Kidney (tissue), 14 donors: ENCODE results near the gene ZBTB46. TPM values are rescaled to one million over a fixed set of nuclear protein-coding genes. Genes with fewer than 3 reads are reported as not detected.
"Not testable (repeated sequence)": the region's sequence is repeated elsewhere in the genome, so short reads cannot be mapped to it uniquely, and the experiment has no call there.

ENCODE experiments used
- DNase-seq, 5 donors: peaks; one replicate each; pipeline ENCODE4 v3.0.0-alpha.2; 2013 to 2020
- FAIRE-seq: peaks from 2 replicates; lab custom pipeline; 2012; peaks lifted over from hg19 to GRCh38; lab: Jason Lieb, UNC
- H3K27ac ChIP-seq, 2 donors: one replicate each; pipeline ENCODE4 v1.7.0; 2013; ENCODE audit warnings: low read depth in 2 of 2, low read length in 2 of 2, inconsistent platforms in 1 of 2
- H3K27me3 ChIP-seq: one replicate; pipeline ENCODE4 v1.7.1; 2013; ENCODE audit warnings: low read length, inconsistent platforms; ENCODE audit not compliant: control insufficient read depth, insufficient read depth
- H3K36me3 ChIP-seq, 3 donors: one replicate each; pipeline versions ENCODE4 v1.7.0 to v1.7.1; 2013; ENCODE audit warnings: low read length in 3 of 3, control low read depth in 1 of 3, inconsistent platforms in 1 of 3; ENCODE audit not compliant: insufficient read depth in 3 of 3, control insufficient read depth in 2 of 3
- H3K4me1 ChIP-seq, 3 donors: one replicate each; pipeline versions ENCODE4 v1.7.0 to v1.7.1; 2013; ENCODE audit warnings: low read length in 3 of 3, inconsistent platforms in 1 of 3, low read depth in 1 of 3; ENCODE audit not compliant: control insufficient read depth in 2 of 3, insufficient read depth in 2 of 3
- H3K4me3 ChIP-seq, 3 donors: one replicate each; pipeline versions ENCODE4 v1.7.0 to v1.8.1; 2013; ENCODE audit warnings: low read length in 3 of 3, control low read depth in 1 of 3, inconsistent platforms in 1 of 3
- H3K9ac ChIP-seq, 3 donors: one replicate each; pipeline versions ENCODE4 v1.7.0 to v1.7.1; 2013; ENCODE audit warnings: low read length in 3 of 3, control low read depth in 1 of 3, inconsistent platforms in 1 of 3
- H3K9me3 ChIP-seq, 3 donors: one replicate each; pipeline versions ENCODE4 v1.7.0 to v1.7.1; 2013; ENCODE audit warnings: low read length in 3 of 3, control low read depth in 1 of 3, inconsistent platforms in 1 of 3; ENCODE audit not compliant: control insufficient read depth in 2 of 3, insufficient read depth in 1 of 3
- CTCF ChIP-seq: IDR thresholded peaks from 3 replicates; pipeline ENCODE4 v1.5.1; 2012; ENCODE audit warnings: mild to moderate bottlenecking, moderate library complexity, borderline replicate concordance; ENCODE audit not compliant: insufficient read depth; ENCODE audit errors: extremely low read depth
- intact Hi-C: fragments of 100-400 bp; cut with DNase I; formaldehyde crosslinking; loops from one replicate; pipeline ENCODE4 v1.11.1; 2022
- polyA plus RNA-seq: library from polyadenylated mRNA; stranded (reverse); fragments of 350-450 nt; fragmentation: Illumina TruSeq; extraction: RNeasy Lipid Tissue Mini Kit (QIAGEN cat#74804); gene quantifications from one replicate; pipeline ENCODE4 v1.2.3, GENCODE V29; 2014; ENCODE audit warnings: low read depth, low replicate concordance; ENCODE audit not compliant: insufficient read depth
- total RNA-seq: library from RNA; stranded (reverse); fragmentation: NEBNext Ultra II Directional; extraction: Animal tissue kit (Norgen Biotek cat#: 25700); gene quantifications from one replicate; pipeline ENCODE4 v1.2.1, GENCODE V29; 2021
- donor health status: control.
- donor health status: control.
- donor health status: control.
- donor health status: control.
- donor health status: control.
- donor health status: DM: yes; HTN: yes; CAD: no.
- donor health status: Normal renal cell carcinoma (clear cell type).

The ZBTB46 gene
- total and polyA plus RNA-seq, 2 donors from 2014 or later: 4.5 to 24.0 TPM

- Histone ChIP-seq H3K27me3 (no peaks in the 10 kb centered on the region), H3K9ac (no peak overlapping the region), H3K4me1 (peaks cover 0 to 9% (median 4%) of the 10 kb centered on the region in 3 donors), H3K4me3 (no peak overlapping the region), H3K36me3 (peaks cover 0 to 16% (median 12%) of the 10 kb centered on the region in 3 donors), H3K9me3 (no peaks in the 10 kb centered on the region), H3K27ac (no peak overlapping the region)
- FAIRE-seq (no peak), DNase-seq (no peak)
- TF ChIP-seq CTCF: no peak
- intact Hi-C loops: no loop called here
Observed at GRCh38 chr20:63868264-63868663, 37.2 kb upstream of the ZBTB46 start.

GRCh38 chr20:63867042-63867441 is 36.0 kb upstream of the ZBTB46 start:
- peaks cover 0 to 14% (median 10%) of the 10 kb centered on the region in 3 donors for H3K36me3 ChIP-seq

GRCh38 chr20:63864978-63865640 is 34.0 kb upstream of the ZBTB46 start, which contains the start of gene TPD52L2:
TPD52L2 (plus strand) TSS chr20:63865270; CDS start chr20:63865366, 96 bp downstream.
- Histone ChIP-seq H3K27me3 (no peaks in the 10 kb centered on the region), H3K36me3 (peaks cover 0 to 12% (median 7%) of the 10 kb centered on the region in 3 donors), H3K27ac (peak within 1 kb of the TSS; percentile 90 to 92), H3K4me3 (peak within 1 kb of the TSS; percentile 78 to 84 (median 81)), H3K4me1 (peaks cover 0 to 9% (median 7%) of the 10 kb centered on the region in 3 donors), H3K9me3 (no peaks in the 10 kb centered on the region), H3K9ac (peak within 1 kb of the TSS; percentile 63 to 81 (median 79))
- TF ChIP-seq CTCF: no peak
- peak; percentile 92 for FAIRE-seq
- intact Hi-C loops: no loop called here
- DNase-seq: peak; percentile 99

More at GRCh38 chr20:63867042-63867441, 36.0 kb upstream of the ZBTB46 start:
- H3K4me1 ChIP-seq, DNase-seq, H3K27me3 ChIP-seq, H3K9me3 ChIP-seq, H3K4me3 ChIP-seq, intact Hi-C loops, H3K27ac ChIP-seq, H3K9ac ChIP-seq, FAIRE-seq: not testable (repeated sequence)

GRCh38 chr20:63864545-63864977 is 33.5 kb upstream of the ZBTB46 start:
- H3K27me3 ChIP-seq: no peaks in the 10 kb centered on the region
- intact Hi-C loops: no loop called here
- DNase-seq: no peak
- no peaks in the 10 kb centered on the region for H3K9me3 ChIP-seq
- peak overlapping the region; percentile 66 to 84 (median 81) for H3K4me3 ChIP-seq
- peak overlapping the region; percentile 63 to 79 (median 65) for H3K9ac ChIP-seq
- peaks cover 0 to 12% (median 9%) of the 10 kb centered on the region in 3 donors for H3K4me1 ChIP-seq
- no peak for FAIRE-seq
- no peak for TF ChIP-seq CTCF
- peaks cover 0 to 8% (median 3%) of the 10 kb centered on the region in 3 donors for H3K36me3 ChIP-seq
- H3K27ac ChIP-seq: peak overlapping the region; percentile 88 to 92
